ENCODE measurements around the gene NCOA7. TPM values are rescaled to one million over a fixed set of nuclear protein-coding genes. Genes with fewer than 3 reads are reported as not detected.
A peak's percentile ranks its signal among the peaks of the same experiment; 100 is the strongest.

NCOA7 gene
- total and polyA plus RNA-seq, 5 experiments from 2014 or later: 9.4 to 48.0 (median 16.5) TPM

- DNase-seq (no peak), ATAC-seq (no peak)
- no peak overlapping the region for H3K4me3 Mint-ChIP-seq
- POLR2A ChIA-PET: no interaction called here
- H3K4me1 Mint-ChIP-seq: peaks cover 2 to 17% (median 9%) of the 10 kb centered on the region in 4 donors
- peak overlapping the region in 1 of 10 donors; percentile 4 for H3K27ac Mint-ChIP-seq
- peaks cover 0 to 10% (median 0%) of the 10 kb centered on the region in 9 donors for H3K9me3 Mint-ChIP-seq
- no peaks in the 10 kb centered on the region for H3K27me3 Mint-ChIP-seq
- H3K36me3 Mint-ChIP-seq: peaks cover 0 to 24% (median 21%) of the 10 kb centered on the region in 3 donors
Measured at GRCh38 chr6:125854355-125854754, 63.6 kb downstream of the NCOA7 start.

- H3K9me3 Mint-ChIP-seq: peaks cover 0 to 10% (median 0%) of the 10 kb centered on the region in 9 donors
- no peaks in the 10 kb centered on the region for H3K27me3 Mint-ChIP-seq
- POLR2A ChIA-PET: no interaction called here
- ATAC-seq (no peak), DNase-seq (no peak)
- no peak overlapping the region for H3K27ac Mint-ChIP-seq
- H3K4me3 Mint-ChIP-seq: no peak overlapping the region
- H3K4me1 Mint-ChIP-seq: peaks cover 2 to 17% (median 9%) of the 10 kb centered on the region in 4 donors
- peaks cover 0 to 24% (median 21%) of the 10 kb centered on the region in 3 donors for H3K36me3 Mint-ChIP-seq
Measured at GRCh38 chr6:125855783-125856182, 65.0 kb downstream of the NCOA7 start.

GRCh38 chr6:125857846-125858245 lies 67.1 kb downstream of the NCOA7 start:
- ATAC-seq (no peak), DNase-seq (no peak)
- POLR2A ChIA-PET: interaction anchor here (1.2 kb wide), 1 partner anchor 67 kb away, joined by 4 read pairs; the partner anchor contains the start of gene NCOA7
- Mint-ChIP-seq H3K27ac (no peak overlapping the region), H3K4me3 (no peak overlapping the region), H3K27me3 (no peaks in the 10 kb centered on the region), H3K36me3 (peaks cover 0 to 34% (median 20%) of the 10 kb centered on the region in 3 donors), H3K4me1 (peaks cover 2 to 12% (median 7%) of the 10 kb centered on the region in 4 donors), H3K9me3 (peaks cover 0 to under 1% (median 0%) of the 10 kb centered on the region in 9 donors)

- POLR2A ChIA-PET: interaction anchor here (1.2 kb wide), 1 partner anchor 68 kb away, joined by 4 read pairs; the partner anchor contains the start of gene NCOA7
Measured at GRCh38 chr6:125858427-125859320, 67.9 kb downstream of the NCOA7 start.

GRCh38 chr6:125859727-125860126 lies 69.0 kb downstream of the NCOA7 start:
- Mint-ChIP-seq H3K4me1 (peaks cover 2 to 5% (median 3%) of the 10 kb centered on the region in 4 donors), H3K27ac (no peak overlapping the region), H3K36me3 (peaks cover 0 to 33% (median 20%) of the 10 kb centered on the region in 3 donors), H3K9me3 (no peaks in the 10 kb centered on the region), H3K27me3 (no peaks in the 10 kb centered on the region), H3K4me3 (no peak overlapping the region)
- DNase-seq (no peak), ATAC-seq (no peak)
- POLR2A ChIA-PET: no interaction called here

More at GRCh38 chr6:125858427-125859320, 67.9 kb downstream of the NCOA7 start:
- Mint-ChIP-seq H3K4me1 (peaks cover 2 to 5% (median 3%) of the 10 kb centered on the region in 4 donors), H3K9me3 (no peaks in the 10 kb centered on the region), H3K27me3 (no peaks in the 10 kb centered on the region), H3K27ac (peak overlapping the region in 3 of 10 donors; percentile 35 to 62 (median 45)), H3K4me3 (no peak overlapping the region), H3K36me3 (peaks cover 0 to 34% (median 20%) of the 10 kb centered on the region in 3 donors)
- DNase-seq (peak in 3 of 10 donors; percentile 1 to 4 (median 1)), ATAC-seq (peak in 1 of 2 donors; percentile 37)

DNA sequence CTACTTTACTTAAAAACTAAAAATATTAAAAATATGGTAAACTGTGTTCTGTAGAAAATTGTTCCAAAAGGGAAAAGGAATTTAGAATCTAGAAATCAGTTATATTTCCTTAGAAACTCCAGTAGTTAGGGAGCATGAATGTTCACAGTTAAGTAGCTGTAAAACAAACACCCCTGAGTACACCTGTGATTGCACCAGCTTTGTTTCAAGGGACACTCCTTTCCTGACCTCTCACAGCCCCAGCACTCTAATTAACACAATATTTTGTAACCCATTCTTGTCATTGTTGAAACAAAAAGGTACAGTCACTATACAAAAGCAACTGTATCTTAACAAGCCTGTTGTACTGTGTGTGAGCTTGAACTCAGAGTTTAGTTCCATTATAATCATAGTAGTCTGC lies 72.3 kb downstream of the NCOA7 start:
- ATAC-seq (no peak), DNase-seq (no peak)
- no peak overlapping the region for H3K4me3 Mint-ChIP-seq
- H3K27ac Mint-ChIP-seq: no peak overlapping the region
- peaks cover 0 to 16% (median 7%) of the 10 kb centered on the region in 3 donors for H3K36me3 Mint-ChIP-seq
- peaks cover 2 to 5% (median 3%) of the 10 kb centered on the region in 4 donors for H3K4me1 Mint-ChIP-seq
- POLR2A ChIA-PET: interaction anchor here (0.8 kb wide), 1 partner anchor 72 kb away, joined by 3 read pairs; the partner anchor contains the start of gene NCOA7
- no peaks in the 10 kb centered on the region for H3K9me3 Mint-ChIP-seq
- no peaks in the 10 kb centered on the region for H3K27me3 Mint-ChIP-seq

- peaks cover 0 to 2% (median 0%) of the 10 kb centered on the region in 4 donors for H3K4me1 Mint-ChIP-seq
- no peak overlapping the region for H3K27ac Mint-ChIP-seq
- no peak for ATAC-seq
- H3K9me3 Mint-ChIP-seq: no peaks in the 10 kb centered on the region
- H3K4me3 Mint-ChIP-seq: no peak overlapping the region
- POLR2A ChIA-PET: no interaction called here
- peaks cover 0 to 10% (median 6%) of the 10 kb centered on the region in 3 donors for H3K36me3 Mint-ChIP-seq
- H3K27me3 Mint-ChIP-seq: no peaks in the 10 kb centered on the region
- DNase-seq: no peak
Measured at GRCh38 chr6:125865015-125865414, 74.3 kb downstream of the NCOA7 start.

- peaks cover 0 to 11% (median 10%) of the 10 kb centered on the region in 3 donors for H3K36me3 Mint-ChIP-seq
- H3K9me3 Mint-ChIP-seq: no peaks in the 10 kb centered on the region
- H3K27me3 Mint-ChIP-seq: no peaks in the 10 kb centered on the region
- H3K4me1 Mint-ChIP-seq: peaks cover 0 to 2% (median 1%) of the 10 kb centered on the region in 4 donors
- H3K27ac Mint-ChIP-seq: no peak overlapping the region
- POLR2A ChIA-PET: no interaction called here
- ATAC-seq: no peak
- DNase-seq: no peak
- no peak overlapping the region for H3K4me3 Mint-ChIP-seq
Measured at GRCh38 chr6:125866433-125866832, 75.7 kb downstream of the NCOA7 start.

DNA sequence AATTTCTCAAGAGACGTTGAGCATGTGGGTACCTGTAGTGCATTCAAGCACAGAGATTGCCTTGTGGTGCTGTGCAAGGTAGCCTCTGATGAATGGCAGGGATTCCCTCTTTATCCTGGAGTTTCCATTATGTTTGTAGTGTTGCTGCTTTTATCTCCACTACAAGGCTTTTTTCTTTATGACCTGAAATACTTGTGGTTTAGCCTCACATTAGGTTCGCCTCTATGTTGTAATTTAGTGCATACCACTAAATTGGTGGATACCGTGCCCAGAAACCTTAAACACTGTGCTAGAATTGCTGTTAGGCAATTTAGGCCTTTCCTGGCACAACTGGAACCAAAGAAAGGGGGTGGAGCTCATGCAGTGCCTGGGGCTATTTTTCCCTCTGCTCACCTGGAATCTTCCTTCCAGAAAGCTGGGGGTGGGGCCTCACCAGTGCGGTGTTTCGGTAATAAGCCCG lies 76.8 kb downstream of the NCOA7 start:
- POLR2A ChIA-PET: no interaction called here
- H3K27ac Mint-ChIP-seq: no peak overlapping the region
- H3K4me1 Mint-ChIP-seq: peaks cover 0 to 2% (median 1%) of the 10 kb centered on the region in 4 donors
- H3K27me3 Mint-ChIP-seq: no peaks in the 10 kb centered on the region
- ATAC-seq (no peak), DNase-seq (no peak)
- H3K9me3 Mint-ChIP-seq: no peaks in the 10 kb centered on the region
- H3K36me3 Mint-ChIP-seq: peaks cover 0 to 10% (median 6%) of the 10 kb centered on the region in 3 donors
- H3K4me3 Mint-ChIP-seq: no peak overlapping the region

DNA sequence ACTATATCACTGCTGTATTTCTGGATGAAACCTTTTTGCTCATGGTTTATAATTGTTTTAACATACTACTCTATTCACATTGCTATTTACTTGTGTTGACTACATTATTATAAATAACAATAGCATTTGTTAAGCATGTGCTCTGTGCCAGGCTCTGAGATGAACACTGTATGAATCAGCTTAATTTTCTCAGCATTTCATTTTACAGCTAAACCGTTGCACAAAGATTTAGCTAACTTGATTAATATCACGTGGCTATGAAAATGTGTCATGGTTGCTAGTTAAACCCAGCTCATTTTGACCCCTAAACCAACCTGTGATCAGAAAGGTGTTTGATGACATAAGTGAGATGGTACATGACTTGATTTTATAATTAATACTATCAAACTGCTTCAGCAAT lies 77.5 kb downstream of the NCOA7 start:
- ATAC-seq: no peak
- no peaks in the 10 kb centered on the region for H3K9me3 Mint-ChIP-seq
- POLR2A ChIA-PET: no interaction called here

DNA sequence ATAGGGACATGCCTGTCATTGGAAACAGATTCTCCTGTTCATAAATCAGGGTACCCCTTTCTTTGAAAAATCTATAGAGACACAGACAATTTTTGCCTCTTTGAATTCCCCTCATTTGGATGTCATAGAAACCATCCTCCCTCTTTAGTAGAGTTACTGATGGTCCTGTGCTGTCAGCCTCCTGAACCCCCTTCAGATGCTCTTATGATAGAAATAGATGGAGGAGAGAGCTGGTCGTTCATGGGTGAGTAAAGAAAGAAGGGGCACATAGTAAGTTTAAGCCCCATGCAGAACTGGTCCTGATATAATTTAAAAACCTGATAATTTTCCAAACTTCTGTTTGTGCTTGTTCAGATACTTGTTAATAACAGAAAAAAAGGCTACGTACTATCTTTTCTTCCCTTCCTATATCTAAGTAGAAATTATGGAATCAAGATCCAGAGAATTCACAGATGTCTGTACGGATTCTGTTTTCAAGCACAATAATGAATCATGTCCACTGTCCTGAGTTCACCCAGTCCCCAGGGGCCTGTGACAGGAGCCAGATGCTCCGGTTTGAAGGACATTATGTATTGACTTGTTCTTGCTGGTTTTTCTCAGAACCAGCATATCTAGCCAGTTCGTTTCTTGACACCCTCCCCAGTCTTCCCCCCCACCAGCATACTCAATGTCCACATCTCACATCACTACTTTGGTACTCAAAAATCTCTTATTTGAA lies 78.1 kb downstream of the NCOA7 start:
- POLR2A ChIA-PET: no interaction called here
- Mint-ChIP-seq H3K4me1 (peaks cover 0 to 2% (median 1%) of the 10 kb centered on the region in 4 donors), H3K4me3 (no peak overlapping the region), H3K27ac (no peak overlapping the region), H3K9me3 (no peaks in the 10 kb centered on the region), H3K36me3 (peaks cover 0 to 10% (median 6%) of the 10 kb centered on the region in 3 donors), H3K27me3 (no peaks in the 10 kb centered on the region)
- no peak for ATAC-seq
- DNase-seq: no peak

More for the DNA sequence above, 77.5 kb downstream of the NCOA7 start:
- H3K4me3 Mint-ChIP-seq: no peak overlapping the region
- H3K27me3 Mint-ChIP-seq: no peaks in the 10 kb centered on the region
- DNase-seq: no peak
- peaks cover 0 to 2% (median 1%) of the 10 kb centered on the region in 4 donors for H3K4me1 Mint-ChIP-seq
- H3K27ac Mint-ChIP-seq: no peak overlapping the region
- peaks cover 0 to 10% (median 6%) of the 10 kb centered on the region in 3 donors for H3K36me3 Mint-ChIP-seq

- H3K4me3 Mint-ChIP-seq: no peak overlapping the region
- ATAC-seq: no peak
- H3K27me3 Mint-ChIP-seq: no peaks in the 10 kb centered on the region
- no peaks in the 10 kb centered on the region for H3K9me3 Mint-ChIP-seq
- no peak for DNase-seq
- H3K4me1 Mint-ChIP-seq: peaks cover 0 to 2% (median 1%) of the 10 kb centered on the region in 4 donors
- no peak overlapping the region for H3K27ac Mint-ChIP-seq
- H3K36me3 Mint-ChIP-seq: peaks cover 0 to 10% (median 6%) of the 10 kb centered on the region in 3 donors
- POLR2A ChIA-PET: no interaction called here
Measured at GRCh38 chr6:125869427-125869826, 78.7 kb downstream of the NCOA7 start.
